Adrenal gland (tissue), 5 donors: Measurements from ENCODE around the gene CNNM4.

Experiments
- POLR2A ChIP-seq, 2 donors: fragments of 450-650 bp; IDR thresholded peaks; one replicate each; pipeline ENCODE4 v1.6.1; 2017; ENCODE audit warnings: antibody characterized with exemption in 2 of 2, mild to moderate bottlenecking in 2 of 2, moderate library complexity in 1 of 2
- TF ChIP-seq, protein P1 (sequence below), 6 experiments: fragments of 450-650 bp in 4 of 6; fragments of 200-600 bp in 2 of 6; sonication (generic) in 1 of 6; IDR thresholded peaks; 1 replicate in 5 of 6; 2 replicates in 1 of 6; pipeline versions ENCODE4 v1.5.1 to v1.8.0; 2016 to 2021; ENCODE audit warnings: antibody characterized with exemption in 6 of 6, mild to moderate bottlenecking in 2 of 6, moderate library complexity in 1 of 6
- donor health status: DM: no; HTN: no; CAD: no.

DNA sequence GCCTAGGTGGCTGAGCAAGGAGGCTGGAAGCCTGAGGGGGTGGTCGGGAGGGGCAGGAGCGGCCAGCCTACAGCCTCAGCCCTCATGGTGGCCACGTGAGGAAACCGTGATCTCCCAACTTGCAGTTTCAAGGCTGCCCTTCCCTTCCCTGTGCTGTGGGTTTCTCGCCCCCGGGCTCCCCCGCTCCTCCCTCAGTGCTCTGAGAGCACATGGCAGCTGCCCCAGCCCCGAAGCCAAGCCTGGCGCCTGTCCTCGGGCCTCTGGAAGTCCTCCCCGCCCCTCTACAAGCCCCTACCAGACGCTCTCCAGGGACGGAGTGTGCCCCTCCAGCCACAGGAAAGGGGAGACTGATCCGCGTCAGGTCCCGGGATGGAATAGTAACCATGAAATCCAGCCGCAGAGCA, 83.7 kb downstream of the CNNM4 start:
- TF ChIP-seq, protein P1, sequence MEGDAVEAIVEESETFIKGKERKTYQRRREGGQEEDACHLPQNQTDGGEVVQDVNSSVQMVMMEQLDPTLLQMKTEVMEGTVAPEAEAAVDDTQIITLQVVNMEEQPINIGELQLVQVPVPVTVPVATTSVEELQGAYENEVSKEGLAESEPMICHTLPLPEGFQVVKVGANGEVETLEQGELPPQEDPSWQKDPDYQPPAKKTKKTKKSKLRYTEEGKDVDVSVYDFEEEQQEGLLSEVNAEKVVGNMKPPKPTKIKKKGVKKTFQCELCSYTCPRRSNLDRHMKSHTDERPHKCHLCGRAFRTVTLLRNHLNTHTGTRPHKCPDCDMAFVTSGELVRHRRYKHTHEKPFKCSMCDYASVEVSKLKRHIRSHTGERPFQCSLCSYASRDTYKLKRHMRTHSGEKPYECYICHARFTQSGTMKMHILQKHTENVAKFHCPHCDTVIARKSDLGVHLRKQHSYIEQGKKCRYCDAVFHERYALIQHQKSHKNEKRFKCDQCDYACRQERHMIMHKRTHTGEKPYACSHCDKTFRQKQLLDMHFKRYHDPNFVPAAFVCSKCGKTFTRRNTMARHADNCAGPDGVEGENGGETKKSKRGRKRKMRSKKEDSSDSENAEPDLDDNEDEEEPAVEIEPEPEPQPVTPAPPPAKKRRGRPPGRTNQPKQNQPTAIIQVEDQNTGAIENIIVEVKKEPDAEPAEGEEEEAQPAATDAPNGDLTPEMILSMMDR (IDR thresholded peaks at IDR 0.05) = no peak
- TF ChIP-seq POLR2A (IDR thresholded peaks at IDR 0.05) = no peak
